Testis (tissue), 2 donors: ENCODE measurements around the gene ADAMTS12.

ENCODE experiments used
- POLR2A ChIP-seq: fragments of 450-650 bp; IDR thresholded peaks from one replicate; pipeline ENCODE4 v1.6.1; 2017; ENCODE audit warnings: antibody characterized with exemption, mild to moderate bottlenecking, moderate library complexity
- TF ChIP-seq, protein P1 (sequence below), 3 experiments: fragments of 450-650 bp in 2 of 3; fragments of 200-600 bp in 1 of 3; sonication (generic) in 1 of 3; IDR thresholded peaks; one replicate each; pipeline ENCODE4 v1.5.1; 2016 to 2019; ENCODE audit warnings: antibody characterized with exemption in 3 of 3, mild to moderate bottlenecking in 2 of 3, moderate library complexity in 1 of 3

DNA sequence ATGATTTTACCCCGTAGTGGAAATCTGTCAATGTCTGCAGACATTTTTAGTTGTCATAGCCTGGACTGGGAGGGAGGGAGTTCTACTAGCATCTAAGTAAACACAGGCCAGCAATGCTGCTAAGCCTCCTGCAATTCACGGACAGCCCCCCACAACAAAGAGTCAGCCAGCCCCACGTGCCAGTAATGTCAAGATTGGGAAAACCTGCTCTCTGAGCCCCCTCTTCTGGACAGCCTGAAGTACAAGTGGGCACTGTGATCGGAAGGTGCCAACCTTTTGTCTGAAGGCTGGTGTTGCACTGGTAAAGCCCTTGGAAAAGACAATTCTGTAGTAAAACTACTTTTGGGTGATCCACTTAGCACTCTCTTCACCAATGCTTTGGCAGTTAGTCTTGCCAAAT, 296.5 kb downstream of the ADAMTS12 start:
- TF ChIP-seq, protein P1, sequence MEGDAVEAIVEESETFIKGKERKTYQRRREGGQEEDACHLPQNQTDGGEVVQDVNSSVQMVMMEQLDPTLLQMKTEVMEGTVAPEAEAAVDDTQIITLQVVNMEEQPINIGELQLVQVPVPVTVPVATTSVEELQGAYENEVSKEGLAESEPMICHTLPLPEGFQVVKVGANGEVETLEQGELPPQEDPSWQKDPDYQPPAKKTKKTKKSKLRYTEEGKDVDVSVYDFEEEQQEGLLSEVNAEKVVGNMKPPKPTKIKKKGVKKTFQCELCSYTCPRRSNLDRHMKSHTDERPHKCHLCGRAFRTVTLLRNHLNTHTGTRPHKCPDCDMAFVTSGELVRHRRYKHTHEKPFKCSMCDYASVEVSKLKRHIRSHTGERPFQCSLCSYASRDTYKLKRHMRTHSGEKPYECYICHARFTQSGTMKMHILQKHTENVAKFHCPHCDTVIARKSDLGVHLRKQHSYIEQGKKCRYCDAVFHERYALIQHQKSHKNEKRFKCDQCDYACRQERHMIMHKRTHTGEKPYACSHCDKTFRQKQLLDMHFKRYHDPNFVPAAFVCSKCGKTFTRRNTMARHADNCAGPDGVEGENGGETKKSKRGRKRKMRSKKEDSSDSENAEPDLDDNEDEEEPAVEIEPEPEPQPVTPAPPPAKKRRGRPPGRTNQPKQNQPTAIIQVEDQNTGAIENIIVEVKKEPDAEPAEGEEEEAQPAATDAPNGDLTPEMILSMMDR (IDR thresholded peaks at IDR 0.05): no peak
- TF ChIP-seq POLR2A: no peak
